GOT3 (cell line): ENCODE measurements around the gene CBFA2T3.

ENCODE experiments used
- DNase-seq: peaks from one replicate; lab custom pipeline; 2025; ENCODE audit warnings: mixed read lengths; lab: John Stamatoyannopoulos, UW

CBFA2T3 gene

GRCh38 chr16:88857728-88858339 lies 119.2 kb downstream of the CBFA2T3 start:
- DNase-seq = no peak

GRCh38 chr16:88856828-88857727 lies 119.9 kb downstream of the CBFA2T3 start, which contains the start of the genes GALNS and TRAPPC2L:
GALNS (minus strand) TSS chr16:88856947; CDS start chr16:88856877, 70 bp downstream.
TRAPPC2L (plus strand) TSS chr16:88857127; CDS start chr16:88857151, 24 bp downstream.
- peak; percentile 95 for DNase-seq

- DNase-seq = no peak
Measured at GRCh38 chr16:88856122-88856827, 120.7 kb downstream of the CBFA2T3 start.

- no peak for DNase-seq
Measured at GRCh38 chr16:88855736-88856121, 121.3 kb downstream of the CBFA2T3 start.

- no peak for DNase-seq
Measured at GRCh38 chr16:88855176-88855575, 121.8 kb downstream of the CBFA2T3 start.

- DNase-seq = no peak
Measured at GRCh38 chr16:88854306-88855111, 122.5 kb downstream of the CBFA2T3 start.

- DNase-seq = no peak
Measured at GRCh38 chr16:88853325-88853941, 123.6 kb downstream of the CBFA2T3 start.

- no peak for DNase-seq
Measured at GRCh38 chr16:88851616-88852015, 125.4 kb downstream of the CBFA2T3 start.

- DNase-seq = no peak
Measured at GRCh38 chr16:88850531-88851199, 126.3 kb downstream of the CBFA2T3 start.

GRCh38 chr16:88848557-88848956 lies 128.4 kb downstream of the CBFA2T3 start:
- DNase-seq = no peak

GRCh38 chr16:88847654-88848053 lies 129.4 kb downstream of the CBFA2T3 start:
- no peak for DNase-seq

- DNase-seq = no peak
Measured at GRCh38 chr16:88846088-88846487, 130.9 kb downstream of the CBFA2T3 start.

- no peak for DNase-seq
Measured at GRCh38 chr16:88844419-88845036, 132.5 kb downstream of the CBFA2T3 start.

GRCh38 chr16:88843256-88843655 lies 133.8 kb downstream of the CBFA2T3 start:
- no peak for DNase-seq

GRCh38 chr16:88842806-88843205 lies 134.2 kb downstream of the CBFA2T3 start:
- no peak for DNase-seq

GRCh38 chr16:88842308-88842756 lies 134.7 kb downstream of the CBFA2T3 start:
- DNase-seq = no peak

GRCh38 chr16:88841521-88842307 lies 135.3 kb downstream of the CBFA2T3 start:
- DNase-seq = no peak

GRCh38 chr16:88840600-88841215 lies 136.3 kb downstream of the CBFA2T3 start:
- DNase-seq = no peak
